ENCODE results near the gene LRCH3. TPM values are rescaled to one million over a fixed set of nuclear protein-coding genes. Genes with fewer than 3 reads are reported as not detected.

The LRCH3 gene
- total RNA-seq, 1 donor from 2014 or later, result 57.0 TPM

GRCh38 chr3:197756704-197757103 is 34.4 kb upstream of the LRCH3 start:
- Mint-ChIP-seq H3K9me3 (no peaks in the 10 kb centered on the region), H3K36me3 (ENCODE audit: low read depth) (peaks cover 14% of the 10 kb centered on the region), H3K4me1 (ENCODE audit: low read depth) (peaks cover 17% of the 10 kb centered on the region), H3K27me3 (ENCODE audit: low read depth) (no peaks in the 10 kb centered on the region), H3K4me3 (ENCODE audit: low read depth) (no peak overlapping the region), H3K27ac (no peak overlapping the region)
- DNase-seq (ENCODE audit: low spot score), result no peak
- intact Hi-C loops (cut with micrococcal nuclease), result no loop called here

GRCh38 chr3:197758512-197758911 is 32.5 kb upstream of the LRCH3 start:
- peaks cover 5% of the 10 kb centered on the region for H3K4me1 Mint-ChIP-seq (ENCODE audit: low read depth)
- peaks cover 11% of the 10 kb centered on the region for H3K36me3 Mint-ChIP-seq (ENCODE audit: low read depth)
- no peak overlapping the region for H3K27ac Mint-ChIP-seq
- DNase-seq (ENCODE audit: low spot score), result no peak
- no peaks in the 10 kb centered on the region for H3K27me3 Mint-ChIP-seq (ENCODE audit: low read depth)
- intact Hi-C loops (cut with micrococcal nuclease), result no loop called here
- H3K4me3 Mint-ChIP-seq (ENCODE audit: low read depth), result no peak overlapping the region
- H3K9me3 Mint-ChIP-seq, result no peaks in the 10 kb centered on the region

- DNase-seq (ENCODE audit: low spot score), result no peak
- H3K27me3 Mint-ChIP-seq (ENCODE audit: low read depth), result no peaks in the 10 kb centered on the region
- H3K9me3 Mint-ChIP-seq, result no peaks in the 10 kb centered on the region
- H3K4me3 Mint-ChIP-seq (ENCODE audit: low read depth), result no peak overlapping the region
- no peaks in the 10 kb centered on the region for H3K4me1 Mint-ChIP-seq (ENCODE audit: low read depth)
- H3K36me3 Mint-ChIP-seq (ENCODE audit: low read depth), result peaks cover 14% of the 10 kb centered on the region
- H3K27ac Mint-ChIP-seq, result no peak overlapping the region
- intact Hi-C loops (cut with micrococcal nuclease), result no loop called here
Observed at GRCh38 chr3:197761784-197762183, 29.3 kb upstream of the LRCH3 start.

GRCh38 chr3:197775317-197775716 is 15.7 kb upstream of the LRCH3 start:
- Mint-ChIP-seq H3K27ac (no peak overlapping the region), H3K4me1 (ENCODE audit: low read depth) (no peaks in the 10 kb centered on the region), H3K36me3 (ENCODE audit: low read depth) (peaks cover 58% of the 10 kb centered on the region), H3K9me3 (no peaks in the 10 kb centered on the region), H3K27me3 (ENCODE audit: low read depth) (no peaks in the 10 kb centered on the region), H3K4me3 (ENCODE audit: low read depth) (no peak overlapping the region)
- intact Hi-C loops (cut with micrococcal nuclease), result no loop called here
- no peak for DNase-seq (ENCODE audit: low spot score)

GRCh38 chr3:197782230-197782629 is 8.8 kb upstream of the LRCH3 start:
- Mint-ChIP-seq H3K36me3 (ENCODE audit: low read depth) (peaks cover 49% of the 10 kb centered on the region), H3K27me3 (ENCODE audit: low read depth) (no peaks in the 10 kb centered on the region), H3K4me1 (ENCODE audit: low read depth) (peaks cover 3% of the 10 kb centered on the region), H3K4me3 (ENCODE audit: low read depth) (no peak overlapping the region), H3K9me3 (no peaks in the 10 kb centered on the region), H3K27ac (no peak overlapping the region)
- intact Hi-C loops (cut with micrococcal nuclease), result no loop called here
- no peak for DNase-seq (ENCODE audit: low spot score)

- Mint-ChIP-seq H3K9me3 (no peaks in the 10 kb centered on the region), H3K27ac (no peak overlapping the region), H3K27me3 (ENCODE audit: low read depth) (no peaks in the 10 kb centered on the region), H3K4me3 (ENCODE audit: low read depth) (no peak overlapping the region), H3K36me3 (ENCODE audit: low read depth) (peaks cover 41% of the 10 kb centered on the region), H3K4me1 (ENCODE audit: low read depth) (peaks cover 8% of the 10 kb centered on the region)
- no peak for DNase-seq (ENCODE audit: low spot score)
- intact Hi-C loops (cut with micrococcal nuclease), result no loop called here
Observed at GRCh38 chr3:197784019-197784585, 7.0 kb upstream of the LRCH3 start.

GRCh38 chr3:197787412-197787811 is 3.6 kb upstream of the LRCH3 start:
- H3K36me3 Mint-ChIP-seq (ENCODE audit: low read depth), result peaks cover 27% of the 10 kb centered on the region
- H3K27me3 Mint-ChIP-seq (ENCODE audit: low read depth), result no peaks in the 10 kb centered on the region
- no peak overlapping the region for H3K27ac Mint-ChIP-seq
- DNase-seq (ENCODE audit: low spot score), result no peak
- H3K4me3 Mint-ChIP-seq (ENCODE audit: low read depth), result no peak overlapping the region
- H3K4me1 Mint-ChIP-seq (ENCODE audit: low read depth), result peaks cover 12% of the 10 kb centered on the region
- H3K9me3 Mint-ChIP-seq, result no peaks in the 10 kb centered on the region
- intact Hi-C loops (cut with micrococcal nuclease), result no loop called here

- Mint-ChIP-seq H3K27ac (no peak overlapping the region), H3K36me3 (ENCODE audit: low read depth) (peaks cover 20% of the 10 kb centered on the region), H3K9me3 (no peaks in the 10 kb centered on the region), H3K4me1 (ENCODE audit: low read depth) (peaks cover 22% of the 10 kb centered on the region), H3K27me3 (ENCODE audit: low read depth) (no peaks in the 10 kb centered on the region), H3K4me3 (ENCODE audit: low read depth) (no peak overlapping the region)
- intact Hi-C loops (cut with micrococcal nuclease), result no loop called here
- no peak for DNase-seq (ENCODE audit: low spot score)
Observed at GRCh38 chr3:197789309-197789708, 1.7 kb upstream of the LRCH3 start.

- no peaks in the 10 kb centered on the region for H3K9me3 Mint-ChIP-seq
Observed at GRCh38 chr3:197790033-197790432, 1.0 kb upstream of the LRCH3 start.

GRCh38 chr3:197791892-197792647 is 1.0 kb downstream of the LRCH3 start:
- intact Hi-C loops (cut with micrococcal nuclease), result loop anchor here (1.0 to 10.0 kb wide), 5 partner anchors 17 to 170 kb away; partner anchors contain the start of gene LMLN
- Mint-ChIP-seq H3K36me3 (ENCODE audit: low read depth) (peaks cover 19% of the 10 kb centered on the region), H3K27ac (peak overlapping the region; percentile 95), H3K4me3 (ENCODE audit: low read depth) (peak overlapping the region; percentile 94), H3K4me1 (ENCODE audit: low read depth) (peaks cover 38% of the 10 kb centered on the region), H3K27me3 (ENCODE audit: low read depth) (no peaks in the 10 kb centered on the region), H3K9me3 (no peaks in the 10 kb centered on the region)
- no peak for DNase-seq (ENCODE audit: low spot score)

More at GRCh38 chr3:197790033-197790432, 1.0 kb upstream of the LRCH3 start:
- H3K27me3 Mint-ChIP-seq (ENCODE audit: low read depth), result no peaks in the 10 kb centered on the region
- peak overlapping the region; percentile 94 for H3K4me3 Mint-ChIP-seq (ENCODE audit: low read depth)
- intact Hi-C loops (cut with micrococcal nuclease), result loop anchor here (5.0 to 10.0 kb wide), 3 partner anchors 55 to 172 kb away; partner anchors contain the start of gene LMLN
- peaks cover 26% of the 10 kb centered on the region for H3K4me1 Mint-ChIP-seq (ENCODE audit: low read depth)
- no peak for DNase-seq (ENCODE audit: low spot score)
- peak overlapping the region; percentile 98 for H3K27ac Mint-ChIP-seq
- H3K36me3 Mint-ChIP-seq (ENCODE audit: low read depth), result peaks cover 13% of the 10 kb centered on the region

GRCh38 chr3:197793247-197793646 is 2.2 kb downstream of the LRCH3 start:
- H3K27me3 Mint-ChIP-seq (ENCODE audit: low read depth), result no peaks in the 10 kb centered on the region
- H3K27ac Mint-ChIP-seq, result peak overlapping the region; percentile 55
- intact Hi-C loops (cut with micrococcal nuclease), result loop anchor here (1.0 to 10.0 kb wide), 5 partner anchors 8 to 169 kb away; partner anchors contain the start of gene LMLN
- H3K4me1 Mint-ChIP-seq (ENCODE audit: low read depth), result peaks cover 36% of the 10 kb centered on the region
- DNase-seq (ENCODE audit: low spot score), result no peak
- H3K4me3 Mint-ChIP-seq (ENCODE audit: low read depth), result peak overlapping the region; percentile 66
- no peaks in the 10 kb centered on the region for H3K9me3 Mint-ChIP-seq
- H3K36me3 Mint-ChIP-seq (ENCODE audit: low read depth), result peaks cover 14% of the 10 kb centered on the region

GRCh38 chr3:197794115-197794514 is 3.1 kb downstream of the LRCH3 start:
- H3K27me3 Mint-ChIP-seq (ENCODE audit: low read depth), result no peaks in the 10 kb centered on the region
- H3K4me3 Mint-ChIP-seq (ENCODE audit: low read depth), result no peak overlapping the region
- peaks cover 14% of the 10 kb centered on the region for H3K36me3 Mint-ChIP-seq (ENCODE audit: low read depth)
- no peaks in the 10 kb centered on the region for H3K9me3 Mint-ChIP-seq
- no peak for DNase-seq (ENCODE audit: low spot score)
- no peak overlapping the region for H3K27ac Mint-ChIP-seq
- H3K4me1 Mint-ChIP-seq (ENCODE audit: low read depth), result peaks cover 37% of the 10 kb centered on the region
- intact Hi-C loops (cut with micrococcal nuclease), result loop anchor here (5.0 to 10.0 kb wide), 3 partner anchors 51 to 168 kb away; partner anchors contain the start of gene LMLN

- no peak overlapping the region for H3K27ac Mint-ChIP-seq
- H3K27me3 Mint-ChIP-seq (ENCODE audit: low read depth), result no peaks in the 10 kb centered on the region
- DNase-seq (ENCODE audit: low spot score), result no peak
- H3K4me1 Mint-ChIP-seq (ENCODE audit: low read depth), result peaks cover 36% of the 10 kb centered on the region
- peaks cover 16% of the 10 kb centered on the region for H3K36me3 Mint-ChIP-seq (ENCODE audit: low read depth)
- intact Hi-C loops (cut with micrococcal nuclease), result loop anchor here (10.0 kb wide), 1 partner anchor 50 kb away; no protein-coding TSS in a partner anchor
- H3K4me3 Mint-ChIP-seq (ENCODE audit: low read depth), result no peak overlapping the region
- no peaks in the 10 kb centered on the region for H3K9me3 Mint-ChIP-seq
Observed at GRCh38 chr3:197795200-197795599, 4.1 kb downstream of the LRCH3 start.
